ENCODE data around the gene CDC23.
"Not testable (repeated sequence)": the region's sequence is repeated elsewhere in the genome, so short reads cannot be mapped to it uniquely, and the experiment has no call there.

CDC23 gene

GRCh38 chr5:138213161-138214029 lies at the start of gene CDC23:
TSS of gene CDC23 (minus strand) at chr5:138213323. CDS start at chr5:138213312, 11 bp downstream.
- peak; percentile 94 for DNase-seq

- no peak for DNase-seq
Measured at GRCh38 chr5:138258704-138259292, 45.7 kb upstream of the CDC23 start.

GRCh38 chr5:138257583-138257982 lies 44.5 kb upstream of the CDC23 start:
- DNase-seq, result no peak

GRCh38 chr5:138252944-138253343 lies 39.8 kb upstream of the CDC23 start:
- DNase-seq, result no peak

GRCh38 chr5:138247800-138248199 lies 34.7 kb upstream of the CDC23 start:
- DNase-seq, result not testable (repeated sequence)

GRCh38 chr5:138246822-138247221 lies 33.7 kb upstream of the CDC23 start:
- DNase-seq, result no peak

GRCh38 chr5:138246334-138246733 lies 33.2 kb upstream of the CDC23 start:
- DNase-seq, result no peak

GRCh38 chr5:138245717-138246116 lies 32.6 kb upstream of the CDC23 start:
- DNase-seq, result no peak

GRCh38 chr5:138243794-138244193 lies 30.7 kb upstream of the CDC23 start:
- DNase-seq, result no peak

GRCh38 chr5:138241688-138242571 lies 28.8 kb upstream of the CDC23 start:
- no peak for DNase-seq

GRCh38 chr5:138240650-138241385 lies 27.7 kb upstream of the CDC23 start:
- DNase-seq, result no peak

GRCh38 chr5:138238034-138238433 lies 24.9 kb upstream of the CDC23 start:
- DNase-seq, result no peak

- no peak for DNase-seq
Measured at GRCh38 chr5:138234651-138235050, 21.5 kb upstream of the CDC23 start.

- no peak for DNase-seq
Measured at GRCh38 chr5:138233280-138233679, 20.2 kb upstream of the CDC23 start.

GRCh38 chr5:138230981-138231589 lies 18.0 kb upstream of the CDC23 start:
- DNase-seq, result no peak

- DNase-seq, result no peak
Measured at GRCh38 chr5:138230261-138230660, 17.1 kb upstream of the CDC23 start.

- no peak for DNase-seq
Measured at GRCh38 chr5:138229387-138229786, 16.3 kb upstream of the CDC23 start.

GRCh38 chr5:138226910-138227309 lies 13.8 kb upstream of the CDC23 start:
- no peak for DNase-seq

GRCh38 chr5:138224712-138225111 lies 11.6 kb upstream of the CDC23 start:
- DNase-seq, result no peak

- DNase-seq, result no peak
Measured at GRCh38 chr5:138223532-138223931, 10.4 kb upstream of the CDC23 start.

- no peak for DNase-seq
Measured at GRCh38 chr5:138216799-138217198, 3.7 kb upstream of the CDC23 start.

GRCh38 chr5:138212828-138213160 lies 329 bp downstream of the CDC23 start:
- DNase-seq, result no peak

All from CD4-positive, alpha-beta T cell treated with Interleukin-15 for 1 hour (primary cell).